Tibial nerve (tissue), 4 donors: ENCODE data around the gene DLX4. TPM values are rescaled to one million over a fixed set of nuclear protein-coding genes. Genes with fewer than 3 reads are reported as not detected.

Experiments
- DNase-seq, 2 donors: peaks; one replicate each; pipeline ENCODE4 v3.0.0-alpha.2; 2019; ENCODE audit warnings: low spot score in 2 of 2
- H3K27ac ChIP-seq, 4 donors: fragments of 200-600 bp; sonication (generic) in 3 of 4; one replicate each; pipeline ENCODE4 v1.5.1; 2017 to 2019; ENCODE audit warnings: mild to moderate bottlenecking in 1 of 4
- H3K27me3 ChIP-seq, 2 donors: fragments of 200-600 bp; sonication (generic) in 1 of 2; one replicate each; pipeline versions ENCODE4 v1.5.1 to v1.6.0; 2017 to 2019
- H3K36me3 ChIP-seq, 3 donors: fragments of 200-600 bp; sonication (generic); one replicate each; pipeline ENCODE4 v1.5.1; 2018 to 2019
- H3K4me1 ChIP-seq, 4 donors: fragments of 200-600 bp; sonication (generic) in 3 of 4; one replicate each; pipeline ENCODE4 v1.5.1; 2017 to 2019
- H3K4me3 ChIP-seq, 4 donors: fragments of 200-600 bp; sonication (generic) in 3 of 4; one replicate each; pipeline ENCODE4 v1.5.1; 2017 to 2019; ENCODE audit warnings: mild to moderate bottlenecking in 1 of 4, moderate library complexity in 1 of 4
- H3K9me3 ChIP-seq, 4 donors: fragments of 200-600 bp; sonication (generic) in 3 of 4; one replicate each; pipeline ENCODE4 v1.5.1; 2017 to 2019
- CTCF ChIP-seq, 5 experiments: fragments of 200-600 bp in 3 of 5; fragments of 450-650 bp in 2 of 5; sonication (generic) in 3 of 5; IDR thresholded peaks; one replicate each; pipeline ENCODE4 v1.5.1; 2016 to 2019; ENCODE audit warnings: antibody characterized with exemption in 5 of 5, mild to moderate bottlenecking in 3 of 5, moderate library complexity in 2 of 5
- EP300 ChIP-seq, 2 donors: sonication (generic); formaldehyde crosslinking; IDR thresholded peaks; one replicate each; pipeline ENCODE4 v1.6.1; 2017; ENCODE audit warnings: antibody characterized with exemption in 2 of 2, mild to moderate bottlenecking in 1 of 2
- POLR2A ChIP-seq, 2 donors: fragments of 450-650 bp; IDR thresholded peaks; one replicate each; pipeline ENCODE4 v1.6.1; 2017; ENCODE audit warnings: antibody characterized with exemption in 2 of 2, mild to moderate bottlenecking in 2 of 2, moderate library complexity in 2 of 2
- WGBS, 2 donors: methylation state at CpG; one replicate each; pipeline ENCODE4 v1.1.5; 2018; 5-methylcytosine and 5-hydroxymethylcytosine counted together
- total RNA-seq, 4 donors: library from RNA; depleted of rRNA; stranded (reverse); fragments of >200 nt; gene quantifications; one replicate each; pipeline ENCODE4 v1.1.0, GENCODE V29; 2016

DLX4 gene
- total RNA-seq, 4 donors from 2014 or later = not detected

DNA sequence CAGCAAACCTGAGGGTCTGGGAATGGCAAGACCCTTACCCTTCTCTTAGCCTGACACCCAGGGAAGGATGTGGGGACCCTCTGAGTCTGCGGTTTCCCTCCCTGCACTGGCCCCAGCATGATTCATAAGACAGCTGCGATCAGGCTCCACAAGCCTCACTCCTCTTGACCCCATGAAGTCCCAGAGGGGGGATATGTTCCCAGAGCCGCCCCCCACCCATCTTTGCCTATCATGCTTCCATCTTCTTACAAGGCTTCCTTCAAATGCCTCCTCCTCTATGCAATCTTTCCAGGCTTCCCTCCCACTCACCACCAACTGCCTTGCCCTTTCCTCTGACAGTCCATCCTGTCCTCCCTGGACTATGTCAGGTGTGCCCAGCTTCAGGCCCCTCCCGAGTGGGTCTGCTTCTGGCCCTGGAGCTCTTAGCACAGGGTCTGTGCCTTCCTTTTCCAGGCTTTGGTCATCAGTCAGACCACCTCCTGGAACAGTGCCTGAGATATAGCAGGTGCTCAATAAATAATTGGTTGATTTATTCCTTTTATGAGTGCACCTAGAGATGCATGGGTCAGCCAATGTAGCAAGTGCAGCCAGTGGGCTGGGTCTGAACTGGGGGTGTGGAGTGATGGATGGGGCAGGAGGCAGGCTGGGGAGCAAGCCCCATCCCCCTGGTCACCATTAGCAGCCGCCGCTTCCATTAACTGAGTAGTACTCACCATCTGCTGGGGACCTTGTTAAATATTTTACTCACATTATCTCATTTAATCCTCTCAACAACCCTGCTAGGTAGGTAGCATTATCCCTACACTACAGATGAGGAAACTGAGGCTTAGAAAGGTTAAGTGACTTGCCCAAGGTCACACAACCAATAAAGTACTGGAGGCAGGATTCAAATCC, 17.7 kb downstream of the DLX4 start:
- Histone ChIP-seq H3K4me1 (peaks cover 0 to 10% (median 0%) of the 10 kb centered on the region in 4 donors), H3K9me3 (no peaks in the 10 kb centered on the region), H3K36me3 (no peaks in the 10 kb centered on the region), H3K27me3 (peaks cover 0 to 81% of the 10 kb centered on the region in 2 donors), H3K27ac (no peak overlapping the region), H3K4me3 (no peak overlapping the region)
- TF ChIP-seq EP300 (IDR thresholded peaks at IDR 0.05) (no peak), POLR2A (IDR thresholded peaks at IDR 0.05) (no peak), CTCF (IDR thresholded peaks at IDR 0.05) (no peak)
- no peak for DNase-seq
- 60 to 63% methylated on average over 6 of the region's 6 CpGs for WGBS, 2 donors

GRCh38 chr17:49987290-49987585, 18.2 kb downstream of the DLX4 start:
- peaks cover 0 to 10% (median 0%) of the 10 kb centered on the region in 4 donors for H3K4me1 ChIP-seq
- no peak overlapping the region for H3K4me3 ChIP-seq
- H3K36me3 ChIP-seq = no peaks in the 10 kb centered on the region
- DNase-seq = no peak
- no peak overlapping the region for H3K27ac ChIP-seq
- WGBS, 2 donors = 35 to 41% methylated on average over 2 of the region's 2 CpGs
- TF ChIP-seq EP300 (IDR thresholded peaks at IDR 0.05) (no peak), CTCF (IDR thresholded peaks at IDR 0.05) (no peak), POLR2A (IDR thresholded peaks at IDR 0.05) (no peak)
- H3K27me3 ChIP-seq = peaks cover 0 to 83% of the 10 kb centered on the region in 2 donors
- no peaks in the 10 kb centered on the region for H3K9me3 ChIP-seq

- 7 to 15% methylated on average over 15 to 17 of the region's 17 CpGs for WGBS, 2 donors
- H3K27me3 ChIP-seq = peaks cover 0 to 86% of the 10 kb centered on the region in 2 donors
- no peaks in the 10 kb centered on the region for H3K36me3 ChIP-seq
- TF ChIP-seq EP300 (IDR thresholded peaks at IDR 0.05) = no peak
- no peak for TF ChIP-seq CTCF (IDR thresholded peaks at IDR 0.05)
- TF ChIP-seq POLR2A (IDR thresholded peaks at IDR 0.05) = no peak
- DNase-seq = no peak
- no peaks in the 10 kb centered on the region for H3K9me3 ChIP-seq
- peaks cover 0 to 10% (median under 1%) of the 10 kb centered on the region in 4 donors for H3K4me1 ChIP-seq
- no peak overlapping the region for H3K4me3 ChIP-seq
- no peak overlapping the region for H3K27ac ChIP-seq
Measured at GRCh38 chr17:49987681-49988441, 18.9 kb downstream of the DLX4 start.

- no peaks in the 10 kb centered on the region for H3K36me3 ChIP-seq
- H3K4me1 ChIP-seq = peaks cover 0 to 26% (median 9%) of the 10 kb centered on the region in 4 donors
- H3K27me3 ChIP-seq = peaks cover 0 to 96% of the 10 kb centered on the region in 2 donors
- WGBS, 2 donors = 66 to 78% methylated on average over 4 of the region's 4 CpGs
- TF ChIP-seq EP300 (IDR thresholded peaks at IDR 0.05) (no peak), POLR2A (IDR thresholded peaks at IDR 0.05) (no peak), CTCF (IDR thresholded peaks at IDR 0.05) (no peak)
- H3K27ac ChIP-seq = no peak overlapping the region
- no peak for DNase-seq
- no peak overlapping the region for H3K4me3 ChIP-seq
- no peaks in the 10 kb centered on the region for H3K9me3 ChIP-seq
Measured at GRCh38 chr17:49989518-49989880, 20.5 kb downstream of the DLX4 start.

DNA sequence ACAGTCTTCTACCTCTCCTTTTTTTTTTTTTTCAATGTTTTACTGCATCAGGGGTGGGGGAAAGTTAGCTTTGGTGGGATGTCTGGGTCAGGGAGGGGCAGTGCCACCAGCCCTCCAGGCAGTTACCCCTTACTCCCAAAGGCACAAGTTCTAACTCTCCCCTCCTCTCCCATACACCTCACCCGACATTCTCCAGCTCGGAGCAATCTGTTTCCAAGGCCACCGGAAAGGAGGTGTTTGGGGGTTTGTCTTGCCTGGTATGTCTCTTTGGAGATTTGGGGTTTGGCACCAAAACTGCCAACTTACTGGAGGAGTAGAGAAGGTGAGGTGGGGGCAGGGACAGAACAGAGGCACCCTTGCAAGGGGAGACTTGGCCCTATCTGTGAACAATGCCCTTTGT, 21.3 kb downstream of the DLX4 start:
- DNase-seq = no peak
- Histone ChIP-seq H3K36me3 (no peaks in the 10 kb centered on the region), H3K9me3 (no peaks in the 10 kb centered on the region), H3K4me1 (peaks cover 0 to 34% (median 12%) of the 10 kb centered on the region in 4 donors), H3K27ac (no peak overlapping the region), H3K4me3 (no peak overlapping the region), H3K27me3 (peaks cover 0 to 96% of the 10 kb centered on the region in 2 donors)
- whole genome bisulfite sequencing, 2 donors = 26 to 28% methylated on average over 3 of the region's 3 CpGs
- TF ChIP-seq POLR2A (IDR thresholded peaks at IDR 0.05) = no peak
